H1 (cell line): ENCODE results near the gene PBX3. TPM values are rescaled to one million over a fixed set of nuclear protein-coding genes. Genes with fewer than 3 reads are reported as not detected.

Source experiments
- CTCF ChIA-PET: fragments of 300-600 bp; sonication (Branson Sonifier 250); formaldehyde crosslinking; loops from one replicate; lab custom pipeline; 2021; ENCODE audit not compliant: partially characterized antibody; lab: Charles Lee
- POLR2A ChIA-PET: fragments of 300-600 bp; sonication (Branson Sonifier 250); formaldehyde crosslinking; loops from one replicate; lab custom pipeline; 2021; ENCODE audit warnings: inconsistent platforms; ENCODE audit not compliant: partially characterized antibody; lab: Charles Lee
- DNase-seq, 2 experiments: peaks; one replicate each; pipeline versions ENCODE4 v3.0.0 to v3.0.0-alpha.2; 2010 to 2022; ENCODE audit warnings: low spot score in 2 of 2, low read depth in 1 of 2, mixed read lengths in 1 of 2
- FAIRE-seq: peaks from 2 replicates; lab custom pipeline; 2011; peaks lifted over from hg19 to GRCh38; lab: Jason Lieb, UNC
- H2AFZ ChIP-seq: 2 replicates; pipeline ENCODE4 v1.8.1; 2012; ENCODE audit warnings: low read length, inconsistent platforms
- H2AK5ac ChIP-seq: 2 replicates; pipeline ENCODE4 v1.6.1; 2013; ENCODE audit warnings: low read depth, low read length
- H2BK120ac ChIP-seq: replicated peaks from 2 replicates; pipeline ENCODE3; 2013; ENCODE audit warnings: low read depth, low read length, inconsistent platforms
- H2BK12ac ChIP-seq: 2 replicates; pipeline ENCODE4 v1.6.1; 2013; ENCODE audit warnings: low read depth, low read length
- H2BK15ac ChIP-seq: 2 replicates; pipeline ENCODE4 v1.6.1; 2013; ENCODE audit warnings: low read length
- H2BK20ac ChIP-seq: 2 replicates; pipeline ENCODE4 v1.6.1; 2013; ENCODE audit warnings: low read length
- H2BK5ac ChIP-seq: 2 replicates; pipeline ENCODE4 v1.6.1; 2013; ENCODE audit warnings: low read depth, low read length
- H3K14ac ChIP-seq: 2 replicates; pipeline ENCODE4 v1.6.1; 2013; ENCODE audit warnings: inconsistent platforms; ENCODE audit not compliant: insufficient read length
- H3K18ac ChIP-seq: 2 replicates; pipeline ENCODE4 v1.6.1; 2013; ENCODE audit warnings: low read length; ENCODE audit errors: extremely low read depth
- H3K23ac ChIP-seq: 2 replicates; pipeline ENCODE4 v1.6.1; 2013; ENCODE audit warnings: inconsistent platforms; ENCODE audit not compliant: insufficient read length
- H3K23me2 ChIP-seq: 2 replicates; pipeline ENCODE4 v1.6.1; 2013; ENCODE audit warnings: low read depth, low read length
- H3K27ac ChIP-seq: 2 replicates; pipeline ENCODE4 v1.6.1; 2011; ENCODE audit warnings: low read depth, low read length, inconsistent platforms
- H3K27me3 ChIP-seq, 4 experiments: replicated peaks in 1 of 4; 1 replicate in 1 of 4; 2 replicates in 3 of 4; pipeline versions ENCODE4 v1.6.1 to v1.8.1; 2011 to 2013; ENCODE audit warnings: low read length in 3 of 4, mild to moderate bottlenecking in 3 of 4, inconsistent platforms in 2 of 4, mixed read lengths in 2 of 4, moderate library complexity in 1 of 4; ENCODE audit not compliant: control insufficient read depth in 3 of 4, insufficient read depth in 3 of 4; ENCODE audit errors: extremely low read depth in 1 of 4
- H3K36me3 ChIP-seq, 4 experiments: 2 replicates each; pipeline versions ENCODE4 v1.6.1 to v1.8.1; 2011 to 2013; ENCODE audit warnings: mild to moderate bottlenecking in 4 of 4, low read length in 3 of 4, moderate library complexity in 2 of 4, control low read depth in 1 of 4, inconsistent platforms in 1 of 4; ENCODE audit not compliant: insufficient read depth in 4 of 4, control insufficient read depth in 2 of 4
- H3K4ac ChIP-seq: replicated peaks from 2 replicates; pipeline ENCODE3; 2013; ENCODE audit warnings: low read length, low read depth, mixed read lengths, inconsistent platforms; ENCODE audit not compliant: insufficient read length
- H3K4me1 ChIP-seq, 4 experiments: replicated peaks in 1 of 4; 1 replicate in 1 of 4; 2 replicates in 3 of 4; pipeline versions ENCODE4 v1.6.1 to v1.8.1; 2011 to 2013; ENCODE audit warnings: low read length in 3 of 4, inconsistent platforms in 2 of 4, mixed read lengths in 1 of 4; ENCODE audit not compliant: insufficient read depth in 4 of 4, control insufficient read depth in 3 of 4
- H3K4me2 ChIP-seq, 2 experiments: 2 replicates each; pipeline versions ENCODE4 v1.6.1 to v1.8.1; 2011 to 2013; ENCODE audit warnings: low read depth in 2 of 2, low read length in 2 of 2, control low read depth in 1 of 2, inconsistent platforms in 1 of 2, mild to moderate bottlenecking in 1 of 2; ENCODE audit not compliant: insufficient read depth in 1 of 2
- H3K4me3 ChIP-seq, 4 experiments: fragments of 200-600, 300-600 bp in 1 of 4; sonication (generic), shearing (Covaris generic), sonication (Bioruptor Twin) in 1 of 4; 2 replicates each; pipeline versions ENCODE4 v1.5.1 to v1.8.1; 2011 to 2016; ENCODE audit warnings: low read length in 4 of 4, low read depth in 3 of 4, control low read depth in 2 of 4, inconsistent platforms in 2 of 4, mild to moderate bottlenecking in 2 of 4, mixed read lengths in 1 of 4, moderate library complexity in 1 of 4; ENCODE audit not compliant: insufficient read depth in 2 of 4; ENCODE audit errors: extremely low read depth in 1 of 4
- H3K56ac ChIP-seq: replicated peaks from 2 replicates; pipeline ENCODE3; 2013; ENCODE audit warnings: low read depth, mild to moderate bottlenecking, mixed read lengths, low read length, inconsistent platforms; ENCODE audit not compliant: insufficient read length
- H3K79me1 ChIP-seq: 2 replicates; pipeline ENCODE4 v1.6.1; 2013; ENCODE audit warnings: low read depth, low read length, control low read depth
- H3K79me2 ChIP-seq, 2 experiments: 2 replicates each; pipeline versions ENCODE4 v1.6.1 to v1.8.1; 2012 to 2013; ENCODE audit warnings: low read length in 2 of 2, mild to moderate bottlenecking in 2 of 2, inconsistent platforms in 1 of 2; ENCODE audit not compliant: insufficient read depth in 2 of 2, control insufficient read depth in 1 of 2
- H3K9ac ChIP-seq, 4 experiments: replicated peaks in 1 of 4; 1 replicate in 1 of 4; 2 replicates in 3 of 4; pipeline versions ENCODE4 v1.6.1 to v1.8.1; 2011 to 2013; ENCODE audit warnings: low read depth in 3 of 4, low read length in 3 of 4, control low read depth in 2 of 4, mild to moderate bottlenecking in 2 of 4, moderate library complexity in 2 of 4, inconsistent platforms in 1 of 4; ENCODE audit errors: extremely low read depth in 1 of 4
- H3K9me3 ChIP-seq, 2 experiments: 2 replicates each; pipeline versions ENCODE4 v1.6.1 to v1.8.1; 2012 to 2013; ENCODE audit warnings: mild to moderate bottlenecking in 2 of 2, moderate library complexity in 2 of 2, control low read depth in 1 of 2, inconsistent platforms in 1 of 2, low read depth in 1 of 2, low read length in 1 of 2, mixed read lengths in 1 of 2; ENCODE audit not compliant: insufficient read depth in 2 of 2
- H4K20me1 ChIP-seq, 2 experiments: replicated peaks in 1 of 2; 2 replicates each; pipeline versions ENCODE3 to v1.8.1; 2011 to 2013; ENCODE audit warnings: inconsistent platforms in 2 of 2, low read length in 2 of 2, mild to moderate bottlenecking in 1 of 2; ENCODE audit not compliant: insufficient read depth in 2 of 2, control insufficient read depth in 1 of 2
- H4K5ac ChIP-seq: 2 replicates; pipeline ENCODE4 v1.6.1; 2013; ENCODE audit warnings: low read length, low read depth, mixed read lengths, inconsistent platforms; ENCODE audit not compliant: insufficient read length
- H4K8ac ChIP-seq: 2 replicates; pipeline ENCODE4 v1.8.0; 2013; ENCODE audit warnings: mild to moderate bottlenecking, moderate library complexity, low read length, inconsistent platforms; ENCODE audit not compliant: insufficient read depth; ENCODE audit errors: extremely low read depth
- H4K91ac ChIP-seq: replicated peaks from 2 replicates; pipeline ENCODE3; 2013; ENCODE audit warnings: low read length, mixed read lengths, inconsistent platforms; ENCODE audit not compliant: insufficient read length
- ATF2 ChIP-seq: IDR thresholded peaks from 2 replicates; pipeline ENCODE4 v1.6.1; 2012; ENCODE audit warnings: low read length, inconsistent platforms
- BRCA1 ChIP-seq: IDR thresholded peaks from 2 replicates; pipeline ENCODE4 v1.6.1; 2012; ENCODE audit warnings: low read depth, low read length, improper control_type of control experiment
- CREB1 ChIP-seq: IDR thresholded peaks from 2 replicates; pipeline ENCODE4 v1.6.1; 2012; ENCODE audit warnings: inconsistent platforms
- SAP30 ChIP-seq: fragments of 300-600 bp; sonication (generic); IDR thresholded peaks from 2 replicates; pipeline ENCODE4 v1.7.1; 2012; ENCODE audit warnings: low read length, moderate library complexity, mild to moderate bottlenecking, inconsistent platforms; ENCODE audit not compliant: insufficient read depth, insufficient replicate concordance
- TBP ChIP-seq: IDR thresholded peaks from 2 replicates; pipeline ENCODE4 v1.6.1; 2011; ENCODE audit warnings: low read depth, low read length, improper control_type of control experiment
- WGBS, 2 experiments: shearing (Covaris generic) in 1 of 2; methylation state at CpG; one replicate each; pipeline versions ENCODE4 v1.1.6 to v1.1.7; 2013 to 2015; ENCODE audit warnings: low lambda C conversion rate in 2 of 2, mixed read lengths in 2 of 2, inconsistent platforms in 1 of 2, low coverage in 1 of 2, missing lambda C conversion rate in 1 of 2; ENCODE audit not compliant: insufficient replicate concordance in 2 of 2, insufficient coverage in 1 of 2, insufficient read length in 1 of 2; ENCODE audit errors: extremely low coverage in 1 of 2, missing lambda C conversion rate in 1 of 2; 5-methylcytosine and 5-hydroxymethylcytosine counted together
- polyA plus RNA-seq, 7 experiments: library from polyadenylated mRNA; depleted of rRNA in 3 of 7; stranded (reverse) in 5 of 7; unstranded in 2 of 7; fragments of >200 nt in 5 of 7; fragments of 200-250 nt in 2 of 7; gene quantifications; 1 replicate in 5 of 7; 2 replicates in 1 of 7; 4 replicates in 1 of 7; pipeline versions ENCODE4 v1.2.1 to v1.2.3, GENCODE V29; 2011 to 2013; ENCODE audit warnings: missing spikeins in 2 of 7, mixed read lengths in 2 of 7
- total RNA-seq: library from RNA; stranded (reverse); fragmentation: NEBNext Ultra II Directional; extraction: Animal tissue kit (Norgen Biotek cat#: 25700); gene quantifications from 2 replicates; pipeline ENCODE4 v1.2.1, GENCODE V29; 2021

PBX3 gene
- total and polyA plus RNA-seq, 2 of the 8 experiments (the other 6 are each of a cell fraction or from before 2014, with no cell fraction given), result 22.7 to 44.3 TPM

GRCh38 chr9:125969868-125970267 is 222.7 kb downstream of the PBX3 start:
- Histone ChIP-seq H2BK15ac (no peak overlapping the region), H3K79me1 (no peaks in the 10 kb centered on the region), H2BK5ac (no peak overlapping the region), H3K4me3 (no peak overlapping the region), H3K14ac (no peak overlapping the region), H3K23ac (no peak overlapping the region), H2BK20ac (no peak overlapping the region), H3K56ac (no peak overlapping the region), H3K4me2 (no peak overlapping the region), H3K23me2 (no peaks in the 10 kb centered on the region; the same call in 1 of the 2 replicates), H3K79me2 (no peaks in the 10 kb centered on the region), H3K9me3 (no peaks in the 10 kb centered on the region), H3K4me1 (no peaks in the 10 kb centered on the region), H4K91ac (no peak overlapping the region), H2AK5ac (no peak overlapping the region), H3K18ac (no peak overlapping the region), H2AFZ (no peak overlapping the region), H4K8ac (no peak overlapping the region), H2BK12ac (no peak overlapping the region), H4K5ac (no peak overlapping the region), H3K27ac (no peak overlapping the region), H2BK120ac (no peak overlapping the region), H3K27me3 (no peaks in the 10 kb centered on the region), H3K4ac (no peak overlapping the region), H3K36me3 (peaks cover 0 to 12% (median 0%) of the 10 kb centered on the region in 4 experiments; a peak in 3 of 8 replicates), H3K9ac (no peak overlapping the region), H4K20me1 (no peaks in the 10 kb centered on the region)
- ChIA-PET POLR2A (no interaction called here), CTCF (interaction anchor here (1.4 kb wide), 1 partner anchor 154 kb away, joined by 3 read pairs; no protein-coding TSS in a partner anchor)
- no peak for FAIRE-seq
- WGBS, 2 experiments, result 89% methylated on average over 5 of the region's 5 CpGs; no CpG with 5 or more reads in 1 of the 2 experiments
- TF ChIP-seq BRCA1 (no peak), TBP (no peak), ATF2 (no peak), CREB1 (no peak), SAP30 (no peak)
- peak in 1 of 2 experiments; percentile 41 for DNase-seq
